ENCODE data around the gene SEMA6B.
A peak's percentile ranks its signal among the peaks of the same experiment; 100 is the strongest.
"Not testable (repeated sequence)": the region's sequence is repeated elsewhere in the genome, so short reads cannot be mapped to it uniquely, and the experiment has no call there.

The SEMA6B gene

DNA sequence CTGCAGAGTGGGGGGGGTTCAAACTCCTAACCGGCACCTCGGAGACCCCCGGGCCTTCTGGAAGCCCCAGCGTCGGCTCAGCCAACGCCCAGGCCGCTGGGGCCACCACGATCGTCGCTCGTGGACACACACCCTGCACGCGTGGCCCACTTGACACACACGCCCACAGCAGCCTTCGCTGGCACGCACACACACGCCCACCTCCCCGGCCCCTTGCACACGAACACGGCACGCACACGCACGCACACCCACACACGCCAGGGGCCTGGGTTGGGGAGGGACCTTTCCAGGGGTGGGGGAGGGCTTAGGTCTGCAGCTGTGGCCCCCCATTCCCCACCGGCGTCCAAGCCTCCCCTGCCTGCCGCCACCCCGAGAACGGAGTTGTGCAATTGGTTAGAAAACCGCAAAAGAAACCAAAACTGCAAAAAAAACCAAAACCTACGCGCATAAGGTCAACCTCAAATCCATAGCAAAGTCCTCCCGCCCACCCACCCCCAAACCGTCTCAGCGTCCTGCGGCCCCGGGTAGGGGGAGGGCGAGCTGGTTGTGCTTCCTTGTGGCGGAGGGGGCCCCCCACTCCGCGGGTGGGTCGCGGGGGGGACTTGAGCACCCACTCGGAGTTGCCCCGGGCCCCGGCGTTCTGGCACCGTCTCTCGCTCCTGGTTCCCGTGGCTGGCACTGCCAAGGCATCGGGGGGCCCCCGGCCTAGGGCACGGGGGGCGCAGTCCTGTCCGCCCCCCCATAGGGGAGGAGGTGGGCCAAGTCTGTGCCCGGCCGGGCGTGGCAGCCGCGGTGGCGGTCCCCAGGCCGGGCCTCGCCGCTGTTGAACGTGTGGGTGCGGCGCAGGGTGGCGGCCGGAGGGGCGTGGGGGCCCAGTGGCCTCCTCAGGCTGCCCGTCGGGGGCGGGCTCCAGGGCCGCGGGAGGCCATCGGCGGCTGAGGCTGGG is 16.3 kb downstream of the SEMA6B start:
- no peak for DNase-seq

DNA sequence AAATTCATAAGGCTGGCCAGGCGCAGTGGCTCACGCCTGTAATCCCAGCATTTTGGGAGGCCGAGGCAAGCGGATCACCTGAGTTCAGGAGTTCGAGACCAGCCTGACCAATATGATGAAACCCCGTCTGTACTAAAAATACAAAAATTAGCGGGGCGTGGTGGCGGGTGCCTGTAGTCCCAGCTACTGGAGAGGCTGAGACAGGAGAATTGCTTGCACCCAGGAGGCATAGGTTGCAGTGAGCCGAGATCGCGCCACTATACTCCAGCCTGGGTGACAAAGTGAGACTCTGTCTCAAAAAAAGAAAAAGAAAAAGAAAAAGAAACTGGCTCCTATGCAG is 17.7 kb downstream of the SEMA6B start:
- DNase-seq = not testable (repeated sequence)

DNA sequence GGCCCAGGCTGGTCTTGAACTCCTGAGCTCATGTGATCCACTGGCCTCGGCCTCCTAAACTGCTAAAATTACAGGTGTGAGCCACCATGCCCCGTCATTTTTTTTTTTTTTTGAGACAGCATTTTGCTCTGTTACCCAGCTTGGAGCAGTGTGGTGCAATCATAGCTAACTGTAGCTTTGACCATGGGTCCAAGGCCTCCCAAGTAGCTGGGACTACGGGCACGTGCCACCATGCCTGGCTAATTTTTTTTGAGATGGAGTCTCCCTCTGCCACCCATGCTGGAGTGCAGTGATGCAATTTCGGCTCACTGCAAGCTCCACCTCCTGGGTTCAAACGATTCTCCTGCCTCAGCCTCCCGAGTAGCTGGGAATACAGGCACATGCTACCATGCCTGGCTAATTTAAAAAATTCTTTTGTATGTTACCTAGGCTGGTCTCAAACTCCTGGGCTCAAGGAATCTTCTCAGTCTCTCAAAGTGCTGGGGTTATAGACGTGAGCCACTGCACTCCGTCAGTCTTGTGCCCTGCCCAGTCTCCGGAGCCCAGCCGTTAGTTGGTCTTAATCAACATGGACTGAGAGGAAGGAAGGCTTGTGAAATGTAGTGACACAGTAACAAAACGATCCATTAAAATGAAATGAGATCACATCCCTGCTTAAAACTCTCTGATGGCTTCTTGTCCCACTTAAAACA is 18.2 kb downstream of the SEMA6B start:
- DNase-seq = peak in 1 of 2 experiments; percentile 35

DNA sequence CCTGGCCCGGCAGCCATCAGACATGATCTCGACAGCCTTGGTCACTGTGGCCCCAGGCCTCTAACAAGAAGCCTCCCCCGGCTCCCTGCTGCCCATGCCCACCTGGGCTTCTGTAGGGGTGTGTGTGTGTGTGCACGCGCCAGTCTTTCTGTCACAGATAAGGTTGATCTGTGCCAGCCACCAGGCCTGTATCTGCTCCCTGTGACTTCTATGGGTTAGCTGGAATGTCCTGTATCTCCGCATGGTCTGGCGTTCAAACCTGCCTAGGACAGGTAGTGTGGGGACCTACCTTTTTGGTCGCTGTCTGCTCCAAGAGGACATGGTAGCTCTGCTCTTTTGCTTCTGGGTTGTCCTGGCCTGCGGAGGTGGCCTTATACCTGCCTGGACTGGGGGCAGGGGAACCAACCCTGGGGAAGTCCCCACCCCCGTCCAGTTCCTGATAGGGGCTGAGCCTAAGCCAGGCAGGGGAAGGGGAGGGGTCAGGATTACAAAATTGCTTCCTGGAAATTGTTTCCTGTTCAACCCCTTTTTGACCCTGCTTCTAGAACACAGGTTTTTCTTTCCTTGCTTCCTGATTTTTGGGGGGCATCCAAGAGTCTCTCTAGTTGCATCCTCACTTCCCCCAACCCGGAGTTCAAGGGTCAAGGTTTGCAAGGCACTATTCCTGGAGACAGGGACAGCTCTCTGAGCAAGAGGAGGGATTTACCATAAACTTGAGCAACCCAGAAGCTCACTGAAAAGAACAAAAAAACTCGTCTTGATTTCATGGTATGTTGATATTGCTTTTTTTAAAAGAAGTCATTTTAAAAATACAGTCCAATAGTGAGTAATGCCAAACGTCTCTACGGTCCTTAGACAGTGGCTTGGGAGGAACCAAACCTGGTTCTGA is 19.5 kb downstream of the SEMA6B start, which contains the start of gene LRG1:
TSS of gene LRG1 (minus strand) at position 344 of the 889 bp plus-strand sequence. CDS start at position 321, 23 bp downstream.
- DNase-seq = peak; percentile 57 to 65

DNA sequence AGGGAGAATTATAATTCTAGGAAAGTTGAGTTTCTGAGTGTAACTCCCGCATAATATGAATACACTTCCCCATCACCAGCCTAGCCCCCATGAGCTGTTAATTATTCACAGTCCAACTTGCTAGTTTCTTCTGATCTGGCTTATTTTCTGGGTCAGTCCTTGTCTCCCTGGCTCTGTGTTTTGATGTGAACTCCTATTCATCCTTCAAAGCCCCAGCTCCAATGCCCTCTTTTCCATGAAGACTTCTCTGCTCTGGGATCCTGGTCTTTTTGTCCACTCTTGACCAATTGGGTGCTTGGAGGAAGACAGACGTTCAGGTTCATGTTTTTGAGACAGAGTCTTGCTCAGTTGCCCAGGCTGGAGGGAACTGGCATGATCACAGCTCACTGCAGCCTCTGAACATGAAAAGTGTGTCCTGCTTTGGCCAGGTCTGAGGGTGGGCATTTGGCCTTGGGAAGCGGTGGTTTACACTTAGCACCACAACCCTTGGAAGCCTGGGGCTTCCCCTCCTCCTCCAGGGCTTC is 20.3 kb downstream of the SEMA6B start:
- no peak for DNase-seq

DNA sequence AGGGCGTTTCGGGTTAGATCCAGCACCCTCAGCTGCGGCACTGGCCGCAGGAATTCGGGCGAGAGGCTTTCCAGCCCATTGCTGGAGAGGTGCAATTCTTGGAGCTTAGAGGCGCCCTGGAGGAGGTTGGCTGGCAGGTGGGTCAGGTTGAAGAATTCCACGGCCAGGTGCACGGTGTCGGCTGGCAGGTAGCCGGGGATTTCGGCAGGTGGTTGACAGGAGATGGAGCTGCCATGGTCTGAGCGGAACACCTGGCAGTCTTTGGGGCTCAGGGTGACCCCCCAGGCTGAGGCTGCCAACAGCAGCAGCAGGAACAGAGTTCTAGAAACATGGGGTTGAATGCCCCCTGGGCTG is 20.9 kb downstream of the SEMA6B start:
- DNase-seq = no peak

DNA sequence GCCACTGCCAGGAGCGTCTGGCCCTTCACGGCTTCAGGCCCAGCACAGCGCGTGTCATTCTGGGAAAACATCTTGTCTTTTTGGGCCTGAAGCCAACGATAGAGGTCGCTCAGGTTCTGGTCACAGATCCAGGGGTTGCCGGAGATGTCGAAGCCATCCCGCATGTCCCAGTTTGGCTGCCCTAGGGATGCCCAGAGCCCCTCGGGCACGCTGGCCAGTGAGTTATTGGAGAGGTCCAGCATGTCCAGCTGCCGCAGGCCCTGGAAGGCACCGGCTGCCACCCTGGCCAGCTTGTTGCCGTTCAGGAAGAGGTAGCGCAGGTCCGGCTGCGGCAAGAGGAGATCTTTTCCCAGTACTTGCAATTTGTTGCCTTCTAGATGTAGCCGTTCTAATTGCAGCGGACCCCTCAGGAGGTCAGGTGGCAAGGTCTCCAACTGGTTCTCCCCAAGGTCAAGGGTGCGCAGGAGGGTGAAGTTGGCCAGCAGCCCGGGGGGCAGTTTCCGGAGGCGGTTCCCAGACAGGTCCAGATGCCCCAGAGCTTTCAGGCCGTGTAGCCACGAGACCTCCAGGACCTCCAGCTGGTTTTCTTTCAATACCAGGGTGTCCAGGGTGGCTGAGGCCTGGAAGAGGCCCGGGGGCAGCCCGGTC is 21.4 kb downstream of the SEMA6B start:
- no peak for DNase-seq

DNA sequence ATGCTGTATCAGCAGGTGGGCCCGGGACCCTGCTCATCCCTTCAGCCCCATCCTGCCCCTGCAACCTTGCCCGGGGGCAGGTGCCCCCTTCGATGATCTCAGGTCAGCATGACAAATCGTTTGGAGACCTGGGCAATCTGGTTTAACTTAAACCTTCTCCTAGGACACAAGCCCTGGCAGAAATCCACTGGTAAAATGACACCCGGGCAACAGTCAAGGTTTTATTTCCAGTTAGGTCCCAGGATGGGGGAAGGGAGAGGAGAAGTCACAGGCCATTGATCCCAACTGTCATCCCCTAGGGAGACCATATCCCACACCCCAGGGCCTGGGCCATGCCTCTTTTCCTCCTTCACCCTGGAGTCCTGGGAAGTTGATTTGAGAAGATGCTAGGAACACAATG is 22.7 kb downstream of the SEMA6B start:
- no peak for DNase-seq

DNA sequence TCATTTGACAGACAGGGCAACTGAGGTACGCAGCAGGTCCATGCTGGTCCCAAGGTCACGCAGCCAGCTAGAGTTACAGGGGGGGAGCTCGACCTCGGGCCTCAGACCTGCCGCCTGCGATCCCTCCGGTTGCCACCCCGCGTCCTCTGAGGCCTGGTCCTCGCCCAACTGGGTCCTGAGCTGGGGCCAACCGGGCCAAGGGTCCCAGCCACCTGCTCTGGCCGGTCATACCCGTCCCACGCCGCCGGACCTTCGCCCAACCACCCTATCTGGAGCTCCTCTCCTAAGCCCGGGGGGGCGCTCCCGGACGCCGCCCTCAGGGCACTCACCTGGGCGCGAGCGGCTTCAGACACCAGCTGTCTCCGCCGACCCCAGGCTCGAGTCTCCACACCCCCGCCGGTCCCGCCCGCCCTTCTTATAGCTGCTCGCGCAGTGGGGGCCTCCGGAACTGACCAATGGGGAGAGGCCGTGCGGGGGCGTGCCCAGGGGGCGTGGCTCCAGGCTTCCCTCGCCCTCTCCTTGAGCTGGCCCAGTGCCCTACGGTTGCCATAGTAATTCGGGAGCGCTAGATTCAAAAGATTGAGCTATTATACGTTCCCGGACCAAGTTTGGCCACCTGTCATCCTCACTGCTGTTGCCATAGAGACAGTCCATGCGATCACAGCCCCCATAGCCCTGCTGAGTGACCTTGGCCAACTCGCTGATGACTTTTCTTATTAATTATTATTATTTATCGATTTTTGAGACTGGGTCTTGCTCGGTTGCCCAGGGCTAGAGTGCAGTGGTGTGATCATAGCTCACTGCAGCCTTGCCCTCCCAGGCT is 24.4 kb downstream of the SEMA6B start, which contains the start of gene PLIN5:
TSS of gene PLIN5 (minus strand) at position 389 of the 823 bp plus-strand sequence. CDS start 1,150 bp downstream, outside the sequence.
- DNase-seq = no peak

DNA sequence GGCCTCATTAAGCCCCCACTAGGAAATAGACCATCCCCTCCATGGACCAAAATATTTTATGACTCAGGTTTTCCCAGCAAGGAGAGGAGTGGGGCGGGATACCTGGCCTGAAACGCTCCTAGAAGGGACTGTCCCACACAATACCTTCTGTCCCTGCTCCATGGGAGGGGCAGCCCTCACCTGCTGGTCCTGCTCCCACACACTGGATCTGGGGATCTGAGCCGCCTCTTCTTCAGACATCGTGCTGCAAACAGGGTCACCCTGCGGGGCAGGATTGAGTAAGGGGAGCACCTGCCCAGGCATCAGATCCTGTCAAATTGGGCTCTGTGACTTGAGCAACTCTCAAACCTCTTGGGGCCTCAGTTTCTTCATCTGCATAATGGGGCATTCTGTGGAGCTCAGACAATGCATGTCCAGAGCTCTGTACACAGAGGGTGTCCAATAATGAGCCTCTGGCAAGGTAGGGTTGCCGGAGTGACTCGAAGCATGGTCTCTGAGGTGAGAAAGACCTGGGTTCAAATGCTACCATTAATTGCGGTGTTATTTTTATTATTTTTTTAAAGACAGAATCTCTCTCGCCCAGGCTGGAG is 25.6 kb downstream of the SEMA6B start:
- DNase-seq = no peak

DNA sequence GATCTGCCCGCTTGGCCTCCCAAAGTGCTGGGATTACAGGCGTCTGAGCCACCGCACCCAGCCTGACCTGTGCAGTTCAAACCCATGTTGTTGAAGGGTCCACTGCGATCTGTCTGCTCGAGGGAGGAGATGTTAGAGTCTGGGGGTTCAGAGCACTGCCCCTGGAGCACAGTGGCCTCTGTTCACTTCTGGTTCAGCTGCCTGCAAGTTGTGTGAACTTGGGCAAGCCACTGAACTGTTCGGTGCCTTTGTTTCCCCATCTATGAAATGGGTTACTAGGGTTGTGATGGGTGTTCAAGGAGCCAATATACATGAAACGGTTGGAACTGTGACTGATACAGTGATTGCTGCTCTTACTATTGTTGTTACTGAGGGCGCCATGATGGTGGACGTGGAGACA is 26.1 kb downstream of the SEMA6B start:
- no peak for DNase-seq

DNA sequence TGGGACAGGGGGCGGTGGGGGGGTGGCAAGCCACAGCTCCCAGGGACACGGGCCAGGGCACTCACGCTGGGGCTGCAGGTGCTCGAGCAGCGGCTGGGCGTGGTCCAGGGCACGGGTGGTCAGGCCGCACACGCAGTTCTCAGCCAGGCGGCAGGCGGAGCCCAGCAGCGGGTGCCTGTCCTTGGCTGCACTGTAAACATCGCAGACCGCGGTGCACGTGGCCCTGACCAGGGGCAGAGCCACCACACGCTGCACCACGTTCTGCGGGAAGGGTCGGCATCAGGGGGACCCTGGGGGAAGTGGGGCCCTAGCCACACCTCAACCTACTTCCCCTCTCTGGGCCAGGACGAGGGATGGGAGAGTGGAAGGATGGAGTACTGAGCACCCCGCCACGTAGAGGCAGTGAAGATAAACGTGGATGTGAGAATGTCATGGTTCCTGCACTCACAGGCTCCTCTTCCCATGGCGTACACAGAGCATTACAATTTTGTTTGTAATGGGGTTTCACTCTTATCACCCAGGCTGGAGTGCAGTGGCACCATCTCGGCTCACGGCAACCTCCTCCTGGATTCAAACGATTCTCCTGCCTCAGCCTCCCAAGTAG is 27.8 kb downstream of the SEMA6B start:
- no peak for DNase-seq

DNA sequence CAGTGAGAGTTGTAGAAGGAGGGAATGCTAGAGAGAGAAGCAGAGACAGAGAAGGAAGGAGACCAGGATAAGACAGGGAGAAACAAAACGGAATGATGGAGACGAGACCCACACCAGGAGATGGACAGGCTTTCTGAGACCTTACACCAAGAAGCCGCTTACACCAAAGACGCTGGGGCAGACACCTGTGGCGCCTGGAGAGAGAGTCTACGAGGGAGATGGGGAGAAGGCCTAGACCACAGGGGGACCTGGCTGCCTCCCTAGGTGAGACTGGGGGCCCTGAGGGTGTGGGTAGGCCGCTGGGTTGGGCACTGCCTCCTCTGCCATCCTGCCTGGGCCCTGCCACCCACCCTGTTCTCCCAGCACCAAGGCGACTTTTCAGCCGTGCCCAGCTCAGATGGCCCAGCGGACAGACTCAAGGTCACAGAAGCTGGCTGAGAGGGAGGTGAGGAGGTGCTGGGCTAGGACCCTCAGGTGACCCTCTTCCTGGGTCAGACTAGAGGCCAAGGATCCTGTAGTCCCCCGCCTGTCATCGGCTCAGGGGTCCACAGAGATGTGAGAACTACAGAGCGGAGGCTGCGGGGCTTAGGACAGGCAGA is 29.5 kb downstream of the SEMA6B start:
- no peak for DNase-seq

DNA sequence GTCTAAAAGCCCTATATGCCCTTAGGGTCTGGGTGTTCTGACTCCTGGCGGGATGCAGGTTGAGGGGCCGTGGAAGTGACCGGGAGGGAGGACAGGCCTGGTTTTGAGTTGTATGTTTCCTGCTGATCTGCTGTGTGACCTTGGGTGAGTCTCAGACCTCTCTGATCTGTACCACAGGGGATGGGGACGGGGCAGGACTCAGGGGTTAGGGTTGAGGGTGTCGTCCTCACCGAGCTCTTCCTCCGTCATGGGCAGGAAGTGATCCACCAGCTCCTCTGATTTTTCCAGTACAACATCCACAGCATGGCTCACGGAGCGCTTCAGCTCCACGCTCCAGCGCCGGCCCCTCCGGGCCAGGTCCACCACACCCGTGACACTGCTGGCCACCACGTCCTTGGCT is 30.6 kb downstream of the SEMA6B start:
- DNase-seq = no peak

DNA sequence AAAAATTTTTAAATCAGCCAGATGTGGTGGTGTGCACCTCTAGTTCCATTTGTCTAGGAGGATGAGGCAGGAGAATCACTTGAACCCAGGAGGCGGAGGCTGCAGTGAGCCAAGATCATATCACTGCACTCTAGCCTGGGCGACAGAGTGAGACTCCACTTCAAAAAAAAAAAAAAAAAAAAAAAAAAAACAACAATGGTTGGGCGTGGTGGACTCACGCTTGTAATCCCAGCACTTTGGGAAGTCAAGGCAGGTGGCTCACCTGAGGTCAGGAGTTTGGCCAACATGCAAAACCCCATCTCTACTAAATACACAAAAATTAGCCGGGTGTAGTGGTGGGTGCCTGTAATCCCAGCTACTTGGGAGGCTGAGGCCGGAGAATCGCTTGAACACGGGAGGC is 32.1 kb downstream of the SEMA6B start:
- not testable (repeated sequence) for DNase-seq

DNA sequence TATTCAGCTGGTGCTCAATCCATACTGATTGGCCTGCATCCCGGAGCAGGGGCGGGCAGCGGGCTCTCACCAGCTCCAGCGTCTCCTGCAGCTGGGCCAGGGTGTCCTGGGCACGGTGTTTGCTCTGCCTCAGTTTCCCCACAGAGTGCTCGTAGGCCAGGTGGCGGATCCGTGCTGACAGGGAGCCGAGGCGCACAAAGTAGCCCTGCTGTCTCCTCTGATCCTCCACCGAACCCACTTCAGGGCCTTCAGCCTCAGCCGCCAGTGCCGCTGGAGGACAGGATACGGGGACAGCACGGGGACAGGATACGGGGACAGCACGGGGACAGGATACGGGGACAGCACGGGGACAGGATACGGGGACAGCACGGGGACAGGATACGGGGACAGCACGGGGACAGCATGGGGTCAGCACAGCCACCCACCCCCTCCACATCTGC is 33.9 kb downstream of the SEMA6B start:
- no peak for DNase-seq

DNA sequence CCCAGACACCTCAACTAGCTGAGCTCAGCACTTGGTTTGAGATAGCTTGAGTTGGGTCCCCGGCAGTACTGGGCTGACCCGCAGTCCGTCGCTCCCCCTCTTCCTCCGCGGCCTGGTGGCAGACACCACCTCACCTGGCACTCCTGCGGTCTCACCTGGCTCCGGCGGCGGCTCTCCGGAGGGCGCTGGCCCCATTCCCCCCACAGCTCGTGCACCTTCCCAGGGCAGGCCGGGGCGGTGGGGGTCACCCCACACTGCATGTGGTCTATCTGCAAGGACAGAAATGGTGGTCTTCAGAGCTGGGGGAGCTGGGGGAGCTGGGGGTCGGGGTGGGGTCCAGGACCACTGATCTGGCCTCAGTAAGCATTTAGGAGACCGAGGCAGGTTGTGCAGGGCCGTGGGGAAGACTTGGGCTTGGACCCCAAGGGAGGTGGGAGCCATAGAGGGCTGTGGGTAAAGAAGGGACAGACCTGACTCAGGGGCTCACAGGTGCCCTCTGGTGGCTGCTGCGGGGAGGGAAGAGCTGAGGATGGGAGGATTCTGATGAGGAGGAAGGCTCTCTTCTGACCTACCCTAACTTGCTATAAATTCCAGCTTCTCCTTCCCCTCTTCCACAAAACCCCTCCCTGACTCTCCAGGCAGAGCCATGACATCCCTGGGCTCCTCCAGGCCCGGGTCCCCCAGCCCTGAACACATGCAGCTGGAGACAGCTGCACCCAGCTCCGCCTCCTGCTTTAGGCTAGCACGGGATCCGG is 34.5 kb downstream of the SEMA6B start:
- peak; percentile 36 to 52 for DNase-seq

DNA sequence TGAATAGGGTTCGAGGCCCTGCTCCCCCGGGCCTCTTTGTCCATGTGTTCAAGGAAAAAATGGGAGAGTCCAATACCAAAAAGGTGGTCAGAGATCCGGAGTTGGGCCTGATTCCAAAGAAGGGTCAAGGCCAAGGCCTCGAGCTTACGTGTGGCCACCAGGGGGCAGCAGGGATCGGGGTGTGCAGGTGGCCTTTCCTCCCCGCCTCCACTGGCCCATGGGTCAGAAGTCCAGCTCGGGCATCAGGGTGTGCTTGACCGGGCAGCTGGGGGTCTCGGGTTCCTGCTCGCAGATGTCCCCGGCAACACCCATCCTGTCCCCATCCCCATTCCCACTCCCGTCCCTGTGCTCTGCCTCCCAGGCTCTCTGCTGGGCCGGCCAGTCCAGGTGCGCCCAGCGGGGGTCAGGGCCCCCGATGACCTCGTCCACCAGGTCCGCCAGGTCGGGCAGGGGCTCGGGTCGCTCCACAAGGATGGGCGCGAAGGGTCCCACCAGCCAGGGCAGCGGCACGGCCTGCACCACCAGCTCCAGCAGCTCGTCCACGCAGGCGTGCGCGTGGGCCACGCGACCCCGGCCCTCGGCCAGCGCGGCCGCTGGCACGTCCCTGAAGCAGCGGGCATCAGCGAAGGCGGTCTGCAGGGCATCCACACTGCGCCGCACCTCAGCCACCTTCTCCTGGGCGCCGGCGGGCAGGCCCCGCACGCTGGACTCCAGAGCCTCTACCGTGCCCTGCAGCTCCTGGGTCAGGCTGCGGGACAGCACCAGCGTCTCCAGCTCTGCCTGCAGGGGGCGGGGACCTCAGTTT is 36.0 kb downstream of the SEMA6B start:
- no peak for DNase-seq
